ENCODE measurements around the gene HAO2. TPM values are rescaled to one million over a fixed set of nuclear protein-coding genes. Genes with fewer than 3 reads are reported as not detected.

HAO2 gene
- total RNA-seq, 1 experiment from 2014 or later: not detected

DNA sequence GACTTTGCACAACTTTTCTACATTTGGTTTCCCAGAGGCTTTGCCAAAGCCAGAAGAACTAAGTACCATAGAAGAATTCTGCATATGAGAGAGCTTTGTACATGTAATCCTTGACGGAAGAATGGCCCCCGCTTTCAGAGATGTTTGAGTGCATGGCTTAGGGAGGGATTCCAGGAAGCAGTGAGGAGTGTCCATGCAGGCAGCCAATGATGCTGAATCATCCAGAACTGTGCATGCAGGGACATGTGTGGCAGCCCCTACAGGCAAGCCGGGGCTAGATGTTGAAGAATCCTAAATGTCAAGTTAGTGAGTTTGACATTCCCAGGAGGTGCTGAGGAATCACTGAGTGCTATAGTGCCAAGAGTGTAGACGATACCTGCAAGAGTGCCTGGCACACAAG, 9.9 kb upstream of the HAO2 start:
- no peak overlapping the region for H3K27ac ChIP-seq (ENCODE audit: low read depth, low read length, poor library complexity, severe bottlenecking)
- no peaks in the 10 kb centered on the region for H3K9me3 ChIP-seq (ENCODE audit: low read depth, low read length, poor library complexity, severe bottlenecking)
- no TSS peak for BruUV-seq (replicated peaks)
- H3K27me3 ChIP-seq (replicated peaks; ENCODE audit: insufficient read depth, low read depth, low read length, poor library complexity): no peaks in the 10 kb centered on the region
- no peaks in the 10 kb centered on the region for H3K4me1 ChIP-seq (ENCODE audit: insufficient read depth, low read length, poor library complexity, severe bottlenecking)
- no peak overlapping the region for H3K4me3 ChIP-seq (ENCODE audit: low read depth, low read length, poor library complexity, severe bottlenecking)
- POLR2A ChIA-PET (ENCODE audit: low non-redundant PET): no interaction called here
- TF ChIP-seq EZH2 (IDR thresholded peaks at IDR 0.05; ENCODE audit: borderline replicate concordance, low read depth, low read length, poor library complexity, severe bottlenecking): no peak
- TF ChIP-seq, protein P1, sequence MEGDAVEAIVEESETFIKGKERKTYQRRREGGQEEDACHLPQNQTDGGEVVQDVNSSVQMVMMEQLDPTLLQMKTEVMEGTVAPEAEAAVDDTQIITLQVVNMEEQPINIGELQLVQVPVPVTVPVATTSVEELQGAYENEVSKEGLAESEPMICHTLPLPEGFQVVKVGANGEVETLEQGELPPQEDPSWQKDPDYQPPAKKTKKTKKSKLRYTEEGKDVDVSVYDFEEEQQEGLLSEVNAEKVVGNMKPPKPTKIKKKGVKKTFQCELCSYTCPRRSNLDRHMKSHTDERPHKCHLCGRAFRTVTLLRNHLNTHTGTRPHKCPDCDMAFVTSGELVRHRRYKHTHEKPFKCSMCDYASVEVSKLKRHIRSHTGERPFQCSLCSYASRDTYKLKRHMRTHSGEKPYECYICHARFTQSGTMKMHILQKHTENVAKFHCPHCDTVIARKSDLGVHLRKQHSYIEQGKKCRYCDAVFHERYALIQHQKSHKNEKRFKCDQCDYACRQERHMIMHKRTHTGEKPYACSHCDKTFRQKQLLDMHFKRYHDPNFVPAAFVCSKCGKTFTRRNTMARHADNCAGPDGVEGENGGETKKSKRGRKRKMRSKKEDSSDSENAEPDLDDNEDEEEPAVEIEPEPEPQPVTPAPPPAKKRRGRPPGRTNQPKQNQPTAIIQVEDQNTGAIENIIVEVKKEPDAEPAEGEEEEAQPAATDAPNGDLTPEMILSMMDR (conservative IDR thresholded peaks at IDR 0.05; ENCODE audit: low read depth, low read length): no peak
- CTCF ChIA-PET: no interaction called here
- intact Hi-C loops (cut with micrococcal nuclease; ENCODE audit: unreplicated experiment): no loop called here
- no peaks in the 10 kb centered on the region for H3K36me3 ChIP-seq (ENCODE audit: insufficient read depth, low read length, poor library complexity, severe bottlenecking)
- no peak for DNase-seq (ENCODE audit: low spot score)

DNA sequence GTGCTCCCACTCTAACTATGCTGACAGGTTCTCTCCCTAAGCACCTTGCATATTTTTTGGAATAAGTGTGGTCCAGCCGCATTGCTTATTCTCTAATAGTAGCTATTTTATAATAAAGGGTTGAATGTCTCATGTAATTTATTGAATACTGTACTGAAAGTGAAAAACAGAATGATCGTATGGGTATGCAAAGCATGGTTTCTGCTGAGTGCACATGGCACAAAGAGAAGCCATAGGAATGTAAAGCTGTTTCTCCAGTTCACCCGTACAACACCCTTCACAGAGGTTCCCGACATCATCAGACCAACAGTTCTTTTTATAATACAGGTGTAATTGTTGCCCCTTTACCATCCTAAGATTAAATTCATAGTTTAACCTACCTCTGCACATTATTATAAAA, 8.9 kb upstream of the HAO2 start:
- CTCF ChIA-PET: no interaction called here
- intact Hi-C loops (cut with micrococcal nuclease; ENCODE audit: unreplicated experiment): loop anchor here (10.0 kb wide), 1 partner anchor 805 kb away; no protein-coding TSS in a partner anchor
- Histone ChIP-seq H3K27me3 (replicated peaks; ENCODE audit: insufficient read depth, low read depth, low read length, poor library complexity) (peaks cover 3% of the 10 kb centered on the region), H3K27ac (ENCODE audit: low read depth, low read length, poor library complexity, severe bottlenecking) (no peak overlapping the region), H3K9me3 (ENCODE audit: low read depth, low read length, poor library complexity, severe bottlenecking) (no peaks in the 10 kb centered on the region), H3K4me3 (ENCODE audit: low read depth, low read length, poor library complexity, severe bottlenecking) (no peak overlapping the region), H3K36me3 (ENCODE audit: insufficient read depth, low read length, poor library complexity, severe bottlenecking) (no peaks in the 10 kb centered on the region), H3K4me1 (ENCODE audit: insufficient read depth, low read length, poor library complexity, severe bottlenecking) (no peaks in the 10 kb centered on the region)
- TF ChIP-seq, protein P1 (conservative IDR thresholded peaks at IDR 0.05; ENCODE audit: low read depth, low read length): no peak
- TF ChIP-seq EZH2 (IDR thresholded peaks at IDR 0.05; ENCODE audit: borderline replicate concordance, low read depth, low read length, poor library complexity, severe bottlenecking): no peak
- POLR2A ChIA-PET (ENCODE audit: low non-redundant PET): no interaction called here
- no TSS peak for BruUV-seq (replicated peaks)
- DNase-seq (ENCODE audit: low spot score): no peak

DNA sequence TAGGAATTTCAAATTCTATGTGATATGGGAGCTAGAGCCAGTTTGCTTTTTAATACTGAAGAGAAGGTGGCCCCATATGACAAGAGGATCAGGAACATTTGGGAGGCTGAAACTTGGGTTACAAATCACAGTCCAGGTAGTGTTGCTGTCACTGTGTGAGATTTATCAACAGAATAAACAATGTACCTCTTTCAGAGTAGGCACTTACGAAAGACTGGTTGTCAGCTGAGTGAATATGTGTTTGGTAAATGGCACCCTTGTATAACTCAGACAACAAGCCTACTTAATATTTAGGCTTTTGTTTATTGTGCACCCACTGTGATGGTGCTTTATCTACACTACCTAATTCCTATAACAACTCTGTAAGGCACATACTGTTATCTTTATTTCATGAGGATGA, 7.4 kb upstream of the HAO2 start:
- ChIA-PET POLR2A (ENCODE audit: low non-redundant PET) (no interaction called here), CTCF (interaction anchor here (0.6 kb wide), 1 partner anchor 86 kb away, joined by 3 read pairs; no protein-coding TSS in a partner anchor)
- H3K4me1 ChIP-seq (ENCODE audit: insufficient read depth, low read length, poor library complexity, severe bottlenecking): no peaks in the 10 kb centered on the region
- no peak overlapping the region for H3K27ac ChIP-seq (ENCODE audit: low read depth, low read length, poor library complexity, severe bottlenecking)
- no peaks in the 10 kb centered on the region for H3K36me3 ChIP-seq (ENCODE audit: insufficient read depth, low read length, poor library complexity, severe bottlenecking)
- no peak for DNase-seq (ENCODE audit: low spot score)
- no peak overlapping the region for H3K4me3 ChIP-seq (ENCODE audit: low read depth, low read length, poor library complexity, severe bottlenecking)
- no TSS peak for BruUV-seq (replicated peaks)
- H3K9me3 ChIP-seq (ENCODE audit: low read depth, low read length, poor library complexity, severe bottlenecking): no peaks in the 10 kb centered on the region
- TF ChIP-seq, protein P1 (conservative IDR thresholded peaks at IDR 0.05; ENCODE audit: low read depth, low read length): no peak
- no peak for TF ChIP-seq EZH2 (IDR thresholded peaks at IDR 0.05; ENCODE audit: borderline replicate concordance, low read depth, low read length, poor library complexity, severe bottlenecking)
- intact Hi-C loops (cut with micrococcal nuclease; ENCODE audit: unreplicated experiment): loop anchor here (10.0 kb wide), 1 partner anchor 806 kb away; no protein-coding TSS in a partner anchor
- H3K27me3 ChIP-seq (replicated peaks; ENCODE audit: insufficient read depth, low read depth, low read length, poor library complexity): peaks cover 3% of the 10 kb centered on the region
